ENCODE data around the gene NKD2. TPM values are rescaled to one million over a fixed set of nuclear protein-coding genes. Genes with fewer than 3 reads are reported as not detected.

NKD2 gene
- total and polyA plus RNA-seq, 2 of the 4 experiments (the other 2 are of a cell fraction), result not detected

- H3K79me1 ChIP-seq (ENCODE audit: low read depth in 1 of 2, low read length in 2 of 2), result no peaks in the 10 kb centered on the region
- no peak overlapping the region for H3K23ac ChIP-seq (ENCODE audit: low read depth, low read length)
- in situ Hi-C loops (cut with MboI; ENCODE audit: low sequenced_read_pairs) (no loop called here), dilution Hi-C loops (cut with HindIII; ENCODE audit: low sequenced_read_pairs, unreplicated experiment) (no loop called here), intact Hi-C loops (cut with micrococcal nuclease) (no loop called here)
- WGBS, 2 experiments (ENCODE audit: extremely low coverage in 2 of 2, insufficient read length in 1 of 2), result 98% methylated on average over 17 of the region's 27 CpGs; no CpG with 5 or more reads in 1 of the 2 experiments
- H2AFZ ChIP-seq (replicated peaks; ENCODE audit: low read length, poor library complexity), result no peak overlapping the region
- H3K56ac ChIP-seq (ENCODE audit: extremely low read depth, insufficient read depth, low read length), result no peak overlapping the region
- H2BK120ac ChIP-seq (ENCODE audit: low read depth, low read length), result no peak overlapping the region
- H2BK5ac ChIP-seq (ENCODE audit: low read depth, low read length, poor library complexity, severe bottlenecking), result no peak overlapping the region
- no peak overlapping the region for H4K5ac ChIP-seq (ENCODE audit: low read depth, low read length)
- no peak overlapping the region for H2BK15ac ChIP-seq (ENCODE audit: low read depth, low read length)
- CTCF ChIA-PET, result no interaction called here
- H4K20me1 ChIP-seq (ENCODE audit: insufficient read depth, low read length), result no peaks in the 10 kb centered on the region; the same call in 1 of the 2 replicates
- H4K91ac ChIP-seq (ENCODE audit: insufficient read depth, low read depth, low read length), result no peak overlapping the region
- no peak overlapping the region for H3K4me2 ChIP-seq (ENCODE audit: low read depth, low read length)
- H3K4ac ChIP-seq (ENCODE audit: low read depth, low read length), result no peak overlapping the region
- no peak overlapping the region for H3K4me3 ChIP-seq (ENCODE audit: insufficient read depth, low read depth, low read length)
- no peak overlapping the region for H3K18ac ChIP-seq (ENCODE audit: low read depth, low read length)
- no peak overlapping the region for H2AK5ac ChIP-seq (ENCODE audit: low read depth, low read length)
- H2AK9ac ChIP-seq (replicated peaks; ENCODE audit: low read depth, low read length, poor library complexity), result no peak overlapping the region
- no peak overlapping the region for H3K9ac ChIP-seq (ENCODE audit: low read depth, low read length)
- BruUV-seq (replicated peaks), result no TSS peak
- no peak overlapping the region for H2BK20ac ChIP-seq (ENCODE audit: low read depth, low read length)
- no peaks in the 10 kb centered on the region for H3K4me1 ChIP-seq (ENCODE audit: control insufficient read depth, insufficient read depth, low read length)
- POLR2A ChIA-PET (ENCODE audit: unreplicated experiment), result interaction anchor here (0.6 kb wide), 1 partner anchor 106 kb away, joined by 6 read pairs; no protein-coding TSS in a partner anchor
- ATAC-seq (ENCODE audit: low read depth) (no peak), DNase-seq (no peak)
- no peaks in the 10 kb centered on the region for H3K9me3 ChIP-seq (ENCODE audit: control insufficient read depth, insufficient read depth, low read length)
- no peaks in the 10 kb centered on the region for H3K27me3 ChIP-seq (ENCODE audit: control insufficient read depth, insufficient read depth, low read length)
- H3K9me1 ChIP-seq (ENCODE audit: insufficient read depth, low read length), result no peaks in the 10 kb centered on the region; the same call in 1 of the 2 replicates
- H3K14ac ChIP-seq (replicated peaks; ENCODE audit: low read depth, low read length), result no peak overlapping the region
- peaks cover 22% of the 10 kb centered on the region; the same call in 1 of the 2 replicates for H3K36me3 ChIP-seq (ENCODE audit: control insufficient read depth, insufficient read depth, low read length)
- no peak overlapping the region for H3K27ac ChIP-seq (ENCODE audit: insufficient read depth, low read length)
- H4K8ac ChIP-seq (ENCODE audit: low read depth in 2 of 2, low read length in 2 of 2), result no peak overlapping the region
- TF ChIP-seq ELK1 (IDR thresholded peaks at IDR 0.05; ENCODE audit: borderline replicate concordance, low read depth, low read length), result no peak
- no peak for TF ChIP-seq RAD21 (IDR thresholded peaks at IDR 0.05; ENCODE audit: low read length)
- TF ChIP-seq MAFK (IDR thresholded peaks at IDR 0.05; ENCODE audit: low read depth, low read length), result no peak
- no peak for TF ChIP-seq SMC3 (IDR thresholded peaks at IDR 0.05; ENCODE audit: low read depth, low read length)
- TF ChIP-seq FOS (IDR thresholded peaks at IDR 0.05; ENCODE audit: low read depth, low read length), result no peak
- TF ChIP-seq RFX5 (IDR thresholded peaks at IDR 0.05; ENCODE audit: low read depth, low read length), result no peak
- no peak for TF ChIP-seq RCOR1 (IDR thresholded peaks at IDR 0.05; ENCODE audit: insufficient replicate concordance, low read length)
- TF ChIP-seq CEBPB (IDR thresholded peaks at IDR 0.05; ENCODE audit: low read depth, low read length), result no peak
- TF ChIP-seq POLR2A (IDR thresholded peaks at IDR 0.05; ENCODE audit: low read depth, low read length), result no peak
- no peak for TF ChIP-seq MAZ (IDR thresholded peaks at IDR 0.05; ENCODE audit: borderline replicate concordance, low read depth, low read length)
- no peak for TF ChIP-seq BHLHE40 (IDR thresholded peaks at IDR 0.05; ENCODE audit: low read depth, low read length)
- TF ChIP-seq CHD1 (IDR thresholded peaks at IDR 0.05; ENCODE audit: low read depth, low read length), result no peak
- TF ChIP-seq USF2 (IDR thresholded peaks at IDR 0.05; ENCODE audit: low read depth, low read length), result no peak
- TF ChIP-seq CTCF (conservative IDR thresholded peaks at IDR 0.05; ENCODE audit: low read depth, low read length), result no peak
- no peak for TF ChIP-seq NFE2L2 (IDR thresholded peaks at IDR 0.05; ENCODE audit: low read depth, low read length)
- TF ChIP-seq MXI1 (IDR thresholded peaks at IDR 0.05; ENCODE audit: borderline replicate concordance, low read depth, low read length), result no peak
Observed at GRCh38 chr5:1077491-1078020, 69.0 kb downstream of the NKD2 start.

Data from IMR-90 (cell line).